Glutamatergic neuron (in vitro differentiated cells): ENCODE results near the gene SERAC1. TPM values are rescaled to one million over a fixed set of nuclear protein-coding genes. Genes with fewer than 3 reads are reported as not detected.

Source experiments
- DNase-seq: peaks from one replicate; pipeline ENCODE4 v3.0.0; 2022
- H3K27ac Mint-ChIP-seq: one replicate; pipeline ENCODE4 v1.8.0; 2020; ENCODE audit warnings: mild to moderate bottlenecking, mixed read lengths, inconsistent platforms; ENCODE audit not compliant: unreplicated experiment
- H3K27me3 Mint-ChIP-seq: one replicate; pipeline ENCODE4 v1.8.0; 2020; ENCODE audit warnings: mild to moderate bottlenecking, moderate library complexity, mixed read lengths, inconsistent platforms; ENCODE audit not compliant: unreplicated experiment
- H3K36me3 Mint-ChIP-seq: one replicate; pipeline ENCODE4 v1.8.0; 2020; ENCODE audit warnings: mild to moderate bottlenecking, mixed read lengths, inconsistent platforms; ENCODE audit not compliant: unreplicated experiment
- H3K4me1 Mint-ChIP-seq: one replicate; pipeline ENCODE4 v1.8.0; 2020; ENCODE audit warnings: mild to moderate bottlenecking, low read depth, mixed read lengths, inconsistent platforms; ENCODE audit not compliant: unreplicated experiment
- H3K4me3 Mint-ChIP-seq: one replicate; pipeline ENCODE4 v1.8.0; 2020; ENCODE audit warnings: mild to moderate bottlenecking, mixed read lengths, inconsistent platforms; ENCODE audit not compliant: unreplicated experiment
- H3K9me3 Mint-ChIP-seq: one replicate; pipeline ENCODE4 v1.8.0; 2020; ENCODE audit warnings: mild to moderate bottlenecking, moderate library complexity, mixed read lengths, inconsistent platforms; ENCODE audit not compliant: unreplicated experiment
- total RNA-seq: library from RNA; stranded (reverse); fragmentation: NEBNext Ultra II Directional; extraction: Animal tissue kit (Norgen Biotek cat#: 25700); gene quantifications from one replicate; pipeline ENCODE4 v1.2.1, GENCODE V29; 2021; ENCODE audit not compliant: unreplicated experiment
- TF ChIP-seq, protein P1 (sequence below): fragments of 200-600 bp; sonication (generic); IDR thresholded peaks from one replicate; pipeline ENCODE4 v1.5.0; 2021; ENCODE audit not compliant: partially characterized antibody, unreplicated experiment

The SERAC1 gene
- total RNA-seq, 1 donor from 2014 or later: 29.7 TPM

DNA sequence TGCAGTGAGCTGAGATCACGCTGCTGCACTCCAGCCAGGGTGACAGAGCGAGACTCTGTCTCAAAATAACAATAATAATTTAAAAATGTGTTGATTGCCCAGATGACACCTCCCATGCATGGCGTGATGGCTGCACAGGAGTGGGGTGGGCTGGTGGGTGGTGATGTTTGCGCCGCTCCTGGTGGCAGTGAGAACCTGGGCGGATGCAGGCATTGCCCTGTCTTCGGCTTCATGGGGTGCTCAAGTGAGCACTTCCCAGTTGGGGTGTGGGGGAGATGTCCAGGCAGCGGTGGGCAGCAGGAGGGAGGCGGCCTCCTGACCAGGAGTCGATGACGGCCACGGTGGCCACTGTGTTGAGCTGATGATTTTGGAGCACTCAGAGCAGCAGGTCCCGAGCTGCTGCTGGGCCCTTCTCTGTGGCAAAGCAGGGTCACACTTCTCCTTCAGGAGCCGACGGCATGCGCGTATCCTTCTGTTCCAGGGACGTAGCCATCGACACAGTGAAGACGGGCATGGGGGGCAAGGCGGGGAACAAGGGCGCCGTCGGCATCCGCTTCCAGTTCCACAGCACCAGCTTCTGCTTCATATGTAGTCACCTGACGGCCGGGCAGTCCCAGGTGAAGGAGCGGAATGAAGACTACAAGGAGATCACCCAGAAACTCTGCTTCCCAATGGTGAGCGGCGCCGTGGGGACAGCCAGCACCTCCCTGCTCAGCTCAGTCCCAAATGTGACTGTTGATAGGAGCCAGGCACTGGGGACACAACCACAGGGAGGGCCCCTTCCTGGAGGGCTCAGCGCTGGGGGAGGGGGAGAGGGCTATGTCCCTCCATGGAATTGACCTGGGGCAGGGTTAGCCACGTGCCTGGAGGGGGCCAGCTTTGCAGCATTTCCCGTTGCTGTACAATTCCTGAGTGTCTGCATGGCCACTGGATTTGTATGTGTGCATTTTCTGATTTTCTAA lies 96.7 kb downstream of the SERAC1 start:
- no peak overlapping the region for H3K27ac Mint-ChIP-seq
- H3K36me3 Mint-ChIP-seq: no peaks in the 10 kb centered on the region

DNA sequence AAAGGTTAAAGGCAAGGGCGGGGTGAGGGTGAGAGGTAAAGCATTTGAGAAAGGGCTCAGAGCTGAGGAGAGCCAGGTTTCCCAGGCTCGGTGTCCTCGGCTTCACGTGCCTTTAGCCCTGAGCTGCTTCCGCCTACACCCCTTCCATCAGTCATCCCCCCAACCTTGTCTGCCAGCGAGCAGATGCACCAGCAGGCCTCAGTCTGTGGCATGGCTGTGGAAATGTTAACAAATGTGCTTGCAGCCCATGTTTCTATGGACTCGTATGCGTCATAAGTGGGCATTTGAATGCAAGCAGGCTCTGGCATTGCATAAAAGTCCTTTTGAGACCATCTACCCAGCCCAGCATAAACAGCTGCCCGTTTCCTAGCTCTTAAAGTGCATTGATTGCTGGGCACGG lies 97.5 kb downstream of the SERAC1 start:
- Mint-ChIP-seq H3K9me3 (peaks cover 10% of the 10 kb centered on the region), H3K27ac (no peak overlapping the region), H3K36me3 (no peaks in the 10 kb centered on the region), H3K4me3 (no peak overlapping the region), H3K27me3 (peaks cover 10% of the 10 kb centered on the region), H3K4me1 (peaks cover 25% of the 10 kb centered on the region)
- TF ChIP-seq, protein P1, sequence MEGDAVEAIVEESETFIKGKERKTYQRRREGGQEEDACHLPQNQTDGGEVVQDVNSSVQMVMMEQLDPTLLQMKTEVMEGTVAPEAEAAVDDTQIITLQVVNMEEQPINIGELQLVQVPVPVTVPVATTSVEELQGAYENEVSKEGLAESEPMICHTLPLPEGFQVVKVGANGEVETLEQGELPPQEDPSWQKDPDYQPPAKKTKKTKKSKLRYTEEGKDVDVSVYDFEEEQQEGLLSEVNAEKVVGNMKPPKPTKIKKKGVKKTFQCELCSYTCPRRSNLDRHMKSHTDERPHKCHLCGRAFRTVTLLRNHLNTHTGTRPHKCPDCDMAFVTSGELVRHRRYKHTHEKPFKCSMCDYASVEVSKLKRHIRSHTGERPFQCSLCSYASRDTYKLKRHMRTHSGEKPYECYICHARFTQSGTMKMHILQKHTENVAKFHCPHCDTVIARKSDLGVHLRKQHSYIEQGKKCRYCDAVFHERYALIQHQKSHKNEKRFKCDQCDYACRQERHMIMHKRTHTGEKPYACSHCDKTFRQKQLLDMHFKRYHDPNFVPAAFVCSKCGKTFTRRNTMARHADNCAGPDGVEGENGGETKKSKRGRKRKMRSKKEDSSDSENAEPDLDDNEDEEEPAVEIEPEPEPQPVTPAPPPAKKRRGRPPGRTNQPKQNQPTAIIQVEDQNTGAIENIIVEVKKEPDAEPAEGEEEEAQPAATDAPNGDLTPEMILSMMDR: no peak
- DNase-seq: no peak

More for the DNA sequence above, 96.7 kb downstream of the SERAC1 start:
- Mint-ChIP-seq H3K4me1 (peaks cover 16% of the 10 kb centered on the region), H3K4me3 (no peak overlapping the region), H3K27me3 (peaks cover 8% of the 10 kb centered on the region), H3K9me3 (peaks cover 3% of the 10 kb centered on the region)
- no peak for DNase-seq
- TF ChIP-seq, protein P1: no peak

DNA sequence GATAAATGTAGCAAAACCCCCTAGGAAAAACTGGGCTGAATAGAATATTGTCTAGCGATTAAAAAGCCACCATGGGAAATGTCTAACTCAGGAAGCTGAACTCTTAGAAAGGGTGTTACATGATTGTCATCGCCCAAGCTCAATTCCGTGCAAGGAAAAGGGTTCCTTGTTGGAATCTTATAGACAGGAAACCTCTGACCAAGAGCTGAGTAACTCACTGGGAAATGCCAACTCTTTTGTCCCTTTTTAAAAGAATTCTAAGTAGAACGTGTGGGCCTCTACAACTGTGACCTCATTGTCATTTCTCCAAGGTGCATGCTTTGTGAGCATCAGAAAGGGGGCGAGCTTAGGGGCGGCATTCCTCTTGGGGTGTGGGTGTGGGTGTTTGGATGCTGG lies 98.3 kb downstream of the SERAC1 start:
- peaks cover 10% of the 10 kb centered on the region for H3K27me3 Mint-ChIP-seq
- peaks cover 26% of the 10 kb centered on the region for H3K4me1 Mint-ChIP-seq
- peaks cover 10% of the 10 kb centered on the region for H3K9me3 Mint-ChIP-seq
- no peak for DNase-seq
- no peak overlapping the region for H3K27ac Mint-ChIP-seq
- no peaks in the 10 kb centered on the region for H3K36me3 Mint-ChIP-seq
- H3K4me3 Mint-ChIP-seq: no peak overlapping the region
- TF ChIP-seq, protein P1: no peak

DNA sequence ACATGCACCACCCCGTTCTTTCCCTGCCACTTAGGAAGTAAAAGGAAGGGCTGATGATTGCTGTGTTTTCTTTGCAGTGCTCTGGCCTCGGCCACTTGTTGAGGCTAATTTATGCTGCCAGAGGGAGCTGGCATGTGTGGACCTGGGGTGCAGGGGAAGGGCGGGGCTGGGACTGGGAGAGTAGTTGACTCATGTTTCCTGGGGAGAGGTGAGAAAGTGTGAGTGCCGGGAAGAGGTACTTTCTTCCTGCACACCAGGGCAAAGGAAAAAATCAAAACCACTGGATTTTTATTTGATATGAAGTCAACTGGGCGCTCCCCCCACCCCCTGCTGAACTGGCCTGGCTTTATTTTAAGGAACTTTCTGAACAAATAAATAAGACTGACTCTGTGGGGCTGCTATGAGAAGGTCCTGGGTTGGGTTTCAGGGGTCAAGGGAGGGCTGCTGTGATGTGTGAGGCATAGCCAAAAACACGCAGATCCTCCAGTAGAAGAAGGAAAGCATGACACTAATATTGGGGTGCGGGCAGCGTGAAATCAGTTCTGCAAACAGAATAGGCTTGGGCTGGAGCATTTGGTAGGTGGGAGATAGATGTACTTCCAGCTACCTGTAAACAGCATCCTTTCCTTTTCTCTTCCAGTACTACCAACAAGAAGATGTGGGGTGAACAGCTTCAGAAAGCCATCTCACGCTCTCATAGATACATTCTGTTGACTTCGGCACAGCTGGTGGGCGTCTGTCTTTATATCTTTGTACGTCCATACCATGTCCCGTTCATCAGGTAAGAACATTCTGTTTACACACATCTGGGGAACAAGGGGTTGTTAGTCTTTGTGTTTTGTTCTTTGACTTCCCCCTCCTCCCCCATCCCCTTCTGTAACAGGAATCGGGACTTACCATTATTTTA lies 98.9 kb downstream of the SERAC1 start:
- no peak overlapping the region for H3K27ac Mint-ChIP-seq

More for the DNA sequence above, 98.9 kb downstream of the SERAC1 start:
- DNase-seq: no peak
- Mint-ChIP-seq H3K27me3 (peaks cover 10% of the 10 kb centered on the region), H3K9me3 (peaks cover 10% of the 10 kb centered on the region), H3K36me3 (no peaks in the 10 kb centered on the region), H3K4me3 (no peak overlapping the region), H3K4me1 (peaks cover 24% of the 10 kb centered on the region)
- TF ChIP-seq, protein P1: no peak
